Measurements from ENCODE around the gene RHOH. TPM values are rescaled to one million over a fixed set of nuclear protein-coding genes. Genes with fewer than 3 reads are reported as not detected.
A peak's percentile ranks its signal among the peaks of the same experiment; 100 is the strongest.

RHOH gene
- total RNA-seq, 2 donors from 2014 or later = 1.3 to 1.9 TPM

DNA sequence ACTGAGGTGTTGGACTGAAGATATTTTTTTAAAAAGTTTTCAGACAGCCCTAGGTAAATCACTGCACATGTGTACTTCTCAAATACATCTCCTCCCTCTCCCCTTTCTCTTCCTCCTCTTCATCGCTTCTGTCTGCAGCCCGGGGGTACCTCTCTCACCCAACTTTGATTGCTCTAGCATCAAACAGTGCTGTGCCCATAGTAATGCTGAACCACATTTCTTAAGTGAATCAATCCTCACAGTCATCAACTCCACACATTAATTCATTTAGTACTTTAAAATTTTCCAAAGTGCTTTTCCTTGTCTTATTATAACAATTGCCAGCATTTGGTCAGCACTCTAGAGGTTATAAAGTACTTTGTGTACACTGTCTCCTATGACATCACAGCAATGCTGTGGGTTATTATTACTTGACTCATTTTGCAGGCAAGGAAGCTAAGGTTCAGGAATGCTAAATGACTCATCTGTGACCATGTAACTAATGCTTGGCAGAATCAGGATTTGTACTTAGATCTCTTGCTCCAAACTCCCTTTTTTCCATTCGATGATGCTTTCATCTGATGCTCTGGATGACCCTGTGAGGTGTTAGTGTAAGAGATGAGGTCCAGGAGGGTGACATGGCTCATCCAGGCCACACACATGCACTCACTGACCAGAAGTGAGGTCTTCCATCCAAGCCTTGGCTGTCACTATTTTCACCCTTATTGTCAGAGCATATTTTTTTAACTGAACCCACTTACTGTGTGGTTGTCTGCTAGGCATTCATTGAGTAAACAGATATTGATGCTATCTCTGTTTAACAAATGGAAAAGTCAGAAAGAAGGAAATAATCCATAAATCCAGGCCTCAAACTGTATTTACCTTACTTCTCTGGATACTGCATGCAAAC lies 58.8 kb downstream of the RHOH start:
- TF ChIP-seq POLR2AphosphoS5 (IDR thresholded peaks at IDR 0.05) = peak; percentile 41
- TF ChIP-seq POLR2A (IDR thresholded peaks at IDR 0.05) = no peak
- TF ChIP-seq, protein P1, sequence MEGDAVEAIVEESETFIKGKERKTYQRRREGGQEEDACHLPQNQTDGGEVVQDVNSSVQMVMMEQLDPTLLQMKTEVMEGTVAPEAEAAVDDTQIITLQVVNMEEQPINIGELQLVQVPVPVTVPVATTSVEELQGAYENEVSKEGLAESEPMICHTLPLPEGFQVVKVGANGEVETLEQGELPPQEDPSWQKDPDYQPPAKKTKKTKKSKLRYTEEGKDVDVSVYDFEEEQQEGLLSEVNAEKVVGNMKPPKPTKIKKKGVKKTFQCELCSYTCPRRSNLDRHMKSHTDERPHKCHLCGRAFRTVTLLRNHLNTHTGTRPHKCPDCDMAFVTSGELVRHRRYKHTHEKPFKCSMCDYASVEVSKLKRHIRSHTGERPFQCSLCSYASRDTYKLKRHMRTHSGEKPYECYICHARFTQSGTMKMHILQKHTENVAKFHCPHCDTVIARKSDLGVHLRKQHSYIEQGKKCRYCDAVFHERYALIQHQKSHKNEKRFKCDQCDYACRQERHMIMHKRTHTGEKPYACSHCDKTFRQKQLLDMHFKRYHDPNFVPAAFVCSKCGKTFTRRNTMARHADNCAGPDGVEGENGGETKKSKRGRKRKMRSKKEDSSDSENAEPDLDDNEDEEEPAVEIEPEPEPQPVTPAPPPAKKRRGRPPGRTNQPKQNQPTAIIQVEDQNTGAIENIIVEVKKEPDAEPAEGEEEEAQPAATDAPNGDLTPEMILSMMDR (IDR thresholded peaks at IDR 0.05) = no peak
- no peaks in the 10 kb centered on the region for H3K27me3 ChIP-seq (replicated peaks; ENCODE audit: insufficient read depth)
- no peaks in the 10 kb centered on the region for H3K4me1 ChIP-seq (replicated peaks)
- intact Hi-C loops (cut with DNase I) = no loop called here
- peak overlapping the region; percentile 40 to 44 for H3K27ac ChIP-seq
- H3K4me3 ChIP-seq = no peak overlapping the region
- DNase-seq (ENCODE audit: low spot score) = no peak
- WGBS = 58% methylated on average over 3 of the region's 3 CpGs
- H3K9me3 ChIP-seq = no peaks in the 10 kb centered on the region
- no peaks in the 10 kb centered on the region for H3K36me3 ChIP-seq

DNA sequence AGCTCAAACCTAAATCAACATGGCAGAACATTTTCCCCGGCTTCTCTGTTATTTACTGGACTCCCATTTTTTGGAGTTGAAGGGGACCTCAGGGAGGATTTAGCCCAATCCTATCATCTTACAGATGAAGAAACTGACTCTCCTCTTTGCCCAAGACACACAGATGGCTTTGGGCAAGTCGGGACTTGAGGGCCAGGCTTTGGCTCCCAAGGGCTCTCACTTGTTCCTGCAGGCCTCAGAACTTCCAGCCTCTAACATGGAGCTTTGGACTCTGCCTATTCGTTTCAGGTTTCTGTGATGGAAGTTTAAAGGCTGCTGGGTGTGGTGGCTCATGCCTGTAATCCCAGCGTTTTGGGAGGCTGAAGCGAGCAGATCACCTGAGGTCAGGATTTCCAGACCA lies 59.5 kb downstream of the RHOH start:
- Histone ChIP-seq H3K27me3 (replicated peaks; ENCODE audit: insufficient read depth) (no peaks in the 10 kb centered on the region), H3K4me1 (replicated peaks) (no peaks in the 10 kb centered on the region), H3K36me3 (no peaks in the 10 kb centered on the region), H3K27ac (peak overlapping the region; percentile 40 to 44), H3K4me3 (no peak overlapping the region), H3K9me3 (no peaks in the 10 kb centered on the region)
- DNase-seq (ENCODE audit: low spot score) = peak; percentile 34
- TF ChIP-seq POLR2A (IDR thresholded peaks at IDR 0.05) (no peak), POLR2AphosphoS5 (IDR thresholded peaks at IDR 0.05) (peak; percentile 24)
- intact Hi-C loops (cut with DNase I) = no loop called here
- WGBS = 50% methylated on average over 5 of the region's 5 CpGs

- intact Hi-C loops (cut with DNase I) = no loop called here
These were observed 60.0 kb downstream of the RHOH start for GRCh38 chr4:40256817-40257216.

DNA sequence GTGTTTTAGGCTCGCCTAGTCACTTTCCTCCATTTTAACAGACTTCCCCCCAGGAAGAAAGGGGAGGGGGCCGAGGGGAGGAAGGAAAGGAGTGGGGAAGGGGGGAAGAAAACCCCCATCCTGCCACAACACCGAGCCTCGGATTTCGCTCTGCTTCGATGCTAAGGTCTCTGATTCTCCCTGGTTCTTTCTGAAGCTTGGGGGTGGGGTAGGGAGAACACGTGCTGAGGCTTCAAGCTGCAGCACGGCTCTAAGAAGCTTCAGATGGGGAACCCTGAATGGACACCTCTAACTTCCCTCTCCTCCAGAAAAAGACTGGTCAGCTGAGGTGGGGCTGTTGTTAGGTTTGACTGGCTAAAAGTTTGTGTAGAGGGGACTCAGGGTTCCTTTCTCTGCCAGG lies 61.8 kb downstream of the RHOH start:
- TF ChIP-seq, protein P1 (IDR thresholded peaks at IDR 0.05) = no peak
- TF ChIP-seq POLR2AphosphoS5 (IDR thresholded peaks at IDR 0.05) = no peak
- no peak for TF ChIP-seq POLR2A (IDR thresholded peaks at IDR 0.05)
- no peak overlapping the region for H3K4me3 ChIP-seq
- H3K4me1 ChIP-seq (replicated peaks) = no peaks in the 10 kb centered on the region
- no peak overlapping the region for H3K27ac ChIP-seq
- no peaks in the 10 kb centered on the region for H3K27me3 ChIP-seq (replicated peaks; ENCODE audit: insufficient read depth)
- H3K9me3 ChIP-seq = no peaks in the 10 kb centered on the region
- no peaks in the 10 kb centered on the region for H3K36me3 ChIP-seq
- no peak for DNase-seq (ENCODE audit: low spot score)
- intact Hi-C loops (cut with DNase I) = no loop called here
- 80% methylated on average over 8 of the region's 8 CpGs for WGBS

More at GRCh38 chr4:40256817-40257216, 60.0 kb downstream of the RHOH start:
- no peaks in the 10 kb centered on the region for H3K36me3 ChIP-seq
- H3K27ac ChIP-seq = peak overlapping the region; percentile 40 to 44
- H3K27me3 ChIP-seq (replicated peaks; ENCODE audit: insufficient read depth) = no peaks in the 10 kb centered on the region
- H3K4me1 ChIP-seq (replicated peaks) = no peaks in the 10 kb centered on the region
- TF ChIP-seq POLR2AphosphoS5 (IDR thresholded peaks at IDR 0.05) = no peak
- no peak for TF ChIP-seq POLR2A (IDR thresholded peaks at IDR 0.05)
- TF ChIP-seq, protein P1 (IDR thresholded peaks at IDR 0.05) = no peak
- DNase-seq (ENCODE audit: low spot score) = no peak
- 99% methylated on average over 3 of the region's 3 CpGs for WGBS
- no peak overlapping the region for H3K4me3 ChIP-seq
- no peaks in the 10 kb centered on the region for H3K9me3 ChIP-seq

DNA sequence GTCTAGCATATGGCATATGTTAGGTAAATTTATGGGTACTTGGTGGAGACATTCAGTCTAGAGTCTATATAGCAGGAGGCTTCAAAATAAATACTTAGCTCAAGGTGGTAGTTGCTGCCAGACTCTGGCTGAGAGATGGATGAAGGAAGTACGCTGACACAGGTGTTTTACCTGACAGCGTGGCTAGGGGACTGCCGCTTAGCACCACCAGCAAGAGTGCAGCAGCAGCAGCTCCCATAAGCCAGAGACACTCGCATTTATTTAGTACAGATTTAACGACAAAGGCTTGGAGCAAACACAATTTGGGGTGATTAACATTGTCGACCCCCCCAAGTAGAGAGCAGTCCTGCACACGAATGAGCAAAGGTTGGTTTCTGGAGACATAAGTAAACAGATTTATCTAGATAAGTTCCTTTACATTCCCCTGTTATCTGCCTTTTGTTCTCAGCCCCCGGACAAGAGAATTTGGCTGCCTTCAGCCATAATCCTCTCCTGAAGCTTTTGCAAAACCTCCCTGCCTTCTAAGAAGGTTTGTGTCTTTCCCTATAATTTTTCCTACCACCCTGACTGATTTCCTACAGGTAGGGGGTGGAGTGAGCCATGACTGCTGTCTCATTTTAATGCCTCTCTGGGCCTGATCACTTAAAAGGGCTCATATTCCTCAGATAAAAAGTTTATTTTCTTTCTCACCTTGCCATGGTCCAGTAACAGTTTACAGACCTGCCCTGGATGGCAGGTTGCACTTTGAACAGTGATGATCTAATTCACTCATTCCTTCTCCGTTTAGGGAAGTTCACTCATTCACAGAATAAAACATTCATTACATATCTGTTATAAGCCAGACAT lies 64.6 kb downstream of the RHOH start:
- intact Hi-C loops (cut with DNase I) = no loop called here
- no peak overlapping the region for H3K4me3 ChIP-seq
- no peaks in the 10 kb centered on the region for H3K27me3 ChIP-seq (replicated peaks; ENCODE audit: insufficient read depth)
- H3K9me3 ChIP-seq = no peaks in the 10 kb centered on the region
- TF ChIP-seq POLR2A (IDR thresholded peaks at IDR 0.05) = no peak
- TF ChIP-seq, protein P1 (IDR thresholded peaks at IDR 0.05) = no peak
- TF ChIP-seq POLR2AphosphoS5 (IDR thresholded peaks at IDR 0.05) = no peak
- WGBS = 62% methylated on average over 9 of the region's 9 CpGs
- no peak overlapping the region for H3K27ac ChIP-seq
- DNase-seq (ENCODE audit: low spot score) = no peak
- H3K36me3 ChIP-seq = no peaks in the 10 kb centered on the region
- H3K4me1 ChIP-seq (replicated peaks) = no peaks in the 10 kb centered on the region
